Calu3 (cell line): ENCODE data around the gene MACROD2. TPM values are rescaled to one million over a fixed set of nuclear protein-coding genes. Genes with fewer than 3 reads are reported as not detected.

Experiments used
- BruUV-seq: library from RNA; stranded (reverse); fragments of 400-500 nt; replicated peaks from 2 replicates; lab custom pipeline; 2021; lab: Mats Ljungman, UMichigan
- CTCF ChIA-PET: fragments of 300-600 bp; sonication (Branson Sonifier 250); formaldehyde crosslinking; loops from one replicate; lab custom pipeline; 2022; ENCODE audit warnings: antibody characterized with exemption; lab: Charles Lee
- DNase-seq: peaks from one replicate; pipeline ENCODE4 v3.0.0; 2022
- H3K27ac Mint-ChIP-seq: one replicate; pipeline ENCODE4 v1.8.0; 2022; ENCODE audit warnings: mixed read lengths; ENCODE audit not compliant: unreplicated experiment
- H3K27me3 Mint-ChIP-seq: one replicate; pipeline ENCODE4 v1.8.0; 2022; ENCODE audit warnings: mixed read lengths; ENCODE audit not compliant: unreplicated experiment
- H3K36me3 Mint-ChIP-seq: one replicate; pipeline ENCODE4 v1.8.0; 2022; ENCODE audit warnings: mild to moderate bottlenecking, moderate library complexity, mixed read lengths; ENCODE audit not compliant: insufficient read depth, unreplicated experiment
- H3K4me1 Mint-ChIP-seq: one replicate; pipeline ENCODE4 v1.8.0; 2022; ENCODE audit warnings: mild to moderate bottlenecking, low read depth, mixed read lengths; ENCODE audit not compliant: unreplicated experiment
- H3K4me3 Mint-ChIP-seq: one replicate; pipeline ENCODE4 v1.8.0; 2022; ENCODE audit warnings: mild to moderate bottlenecking, low read depth, moderate library complexity, mixed read lengths; ENCODE audit not compliant: unreplicated experiment
- H3K9me3 Mint-ChIP-seq: one replicate; pipeline ENCODE4 v1.8.0; 2022; ENCODE audit warnings: low read depth, mixed read lengths; ENCODE audit not compliant: unreplicated experiment
- intact Hi-C: fragments of 100-400 bp; cut with micrococcal nuclease; formaldehyde crosslinking; loops from one replicate; pipeline ENCODE4 v1.10.0; 2022; ENCODE audit not compliant: unreplicated experiment
- total RNA-seq: library from RNA; stranded (reverse); gene quantifications from 2 replicates; pipeline ENCODE4 v1.2.3, GENCODE V29; 2022
- TF ChIP-seq, protein P1 (sequence below): fragments of 200-600 bp; IDR thresholded peaks from one replicate; pipeline ENCODE4 v1.8.0; 2022; ENCODE audit warnings: antibody characterized with exemption; ENCODE audit not compliant: unreplicated experiment

Gene MACROD2
- total RNA-seq, 1 experiment from 2014 or later = 29.4 TPM

- Mint-ChIP-seq H3K27ac (no peak overlapping the region), H3K4me1 (no peaks in the 10 kb centered on the region), H3K36me3 (no peaks in the 10 kb centered on the region), H3K27me3 (no peaks in the 10 kb centered on the region), H3K9me3 (no peaks in the 10 kb centered on the region), H3K4me3 (no peak overlapping the region)
- CTCF ChIA-PET = no interaction called here
- intact Hi-C loops = no loop called here
- peak; percentile 17 for DNase-seq
- BruUV-seq = no TSS peak
- TF ChIP-seq, protein P1, sequence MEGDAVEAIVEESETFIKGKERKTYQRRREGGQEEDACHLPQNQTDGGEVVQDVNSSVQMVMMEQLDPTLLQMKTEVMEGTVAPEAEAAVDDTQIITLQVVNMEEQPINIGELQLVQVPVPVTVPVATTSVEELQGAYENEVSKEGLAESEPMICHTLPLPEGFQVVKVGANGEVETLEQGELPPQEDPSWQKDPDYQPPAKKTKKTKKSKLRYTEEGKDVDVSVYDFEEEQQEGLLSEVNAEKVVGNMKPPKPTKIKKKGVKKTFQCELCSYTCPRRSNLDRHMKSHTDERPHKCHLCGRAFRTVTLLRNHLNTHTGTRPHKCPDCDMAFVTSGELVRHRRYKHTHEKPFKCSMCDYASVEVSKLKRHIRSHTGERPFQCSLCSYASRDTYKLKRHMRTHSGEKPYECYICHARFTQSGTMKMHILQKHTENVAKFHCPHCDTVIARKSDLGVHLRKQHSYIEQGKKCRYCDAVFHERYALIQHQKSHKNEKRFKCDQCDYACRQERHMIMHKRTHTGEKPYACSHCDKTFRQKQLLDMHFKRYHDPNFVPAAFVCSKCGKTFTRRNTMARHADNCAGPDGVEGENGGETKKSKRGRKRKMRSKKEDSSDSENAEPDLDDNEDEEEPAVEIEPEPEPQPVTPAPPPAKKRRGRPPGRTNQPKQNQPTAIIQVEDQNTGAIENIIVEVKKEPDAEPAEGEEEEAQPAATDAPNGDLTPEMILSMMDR = no peak
These were observed 769.4 kb downstream of the MACROD2 start for GRCh38 chr20:14764511-14765369.

- TF ChIP-seq, protein P1 = no peak
- CTCF ChIA-PET = no interaction called here
- H3K9me3 Mint-ChIP-seq = no peaks in the 10 kb centered on the region
These were observed 770.0 kb downstream of the MACROD2 start for GRCh38 chr20:14765370-14765701.

GRCh38 chr20:14773486-14773885 is 778.2 kb downstream of the MACROD2 start:
- H3K4me1 Mint-ChIP-seq = no peaks in the 10 kb centered on the region
- DNase-seq = no peak
- H3K27ac Mint-ChIP-seq = no peak overlapping the region
- no peaks in the 10 kb centered on the region for H3K9me3 Mint-ChIP-seq
- H3K27me3 Mint-ChIP-seq = no peaks in the 10 kb centered on the region
- H3K4me3 Mint-ChIP-seq = no peak overlapping the region
- TF ChIP-seq, protein P1 = no peak
- CTCF ChIA-PET = no interaction called here
- intact Hi-C loops = no loop called here
- BruUV-seq = no TSS peak
- H3K36me3 Mint-ChIP-seq = no peaks in the 10 kb centered on the region

More at GRCh38 chr20:14765370-14765701, 770.0 kb downstream of the MACROD2 start:
- no peaks in the 10 kb centered on the region for H3K4me1 Mint-ChIP-seq
- intact Hi-C loops = no loop called here
- no TSS peak for BruUV-seq
- DNase-seq = no peak
- H3K27me3 Mint-ChIP-seq = no peaks in the 10 kb centered on the region
- no peak overlapping the region for H3K4me3 Mint-ChIP-seq
- H3K27ac Mint-ChIP-seq = no peak overlapping the region
- H3K36me3 Mint-ChIP-seq = no peaks in the 10 kb centered on the region

DNA sequence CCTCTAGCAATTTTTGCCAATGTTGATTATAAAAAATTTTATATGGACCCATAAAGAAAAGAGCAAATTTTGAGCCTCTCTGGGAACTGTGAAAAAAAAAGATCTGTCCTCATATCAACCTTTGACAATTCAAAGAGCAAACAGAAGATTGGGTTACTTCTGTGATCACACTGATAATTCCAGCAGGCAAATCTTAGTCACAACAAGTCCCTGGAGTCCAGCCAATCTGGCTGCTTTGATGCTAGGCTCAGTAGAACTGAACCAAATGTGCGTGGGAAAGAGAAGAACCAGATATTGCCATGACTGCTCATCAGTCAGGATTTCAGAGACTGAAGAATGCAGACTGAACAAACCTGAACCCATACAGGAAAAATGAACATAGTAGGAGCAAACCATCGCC is 780.5 kb downstream of the MACROD2 start:
- CTCF ChIA-PET = no interaction called here
- intact Hi-C loops = no loop called here
- TF ChIP-seq, protein P1 = no peak
- H3K4me1 Mint-ChIP-seq = no peaks in the 10 kb centered on the region
- H3K4me3 Mint-ChIP-seq = no peak overlapping the region
- no peaks in the 10 kb centered on the region for H3K36me3 Mint-ChIP-seq
- no peak overlapping the region for H3K27ac Mint-ChIP-seq
- no TSS peak for BruUV-seq
- no peaks in the 10 kb centered on the region for H3K27me3 Mint-ChIP-seq
- H3K9me3 Mint-ChIP-seq = no peaks in the 10 kb centered on the region
- DNase-seq = no peak
